SK-N-MC (cell line): ENCODE measurements around the gene SLC39A11.

Experiments
- EZH2 ChIP-seq: fragments of 200-600 bp; sonication (generic); IDR thresholded peaks from one replicate; pipeline ENCODE4 v1.6.1; 2017; ENCODE audit warnings: antibody characterized with exemption
- POLR2AphosphoS5 ChIP-seq: IDR thresholded peaks from 2 replicates; pipeline ENCODE4 v1.6.1; 2012; ENCODE audit warnings: mild to moderate bottlenecking, low read depth, low read length, borderline replicate concordance

DNA sequence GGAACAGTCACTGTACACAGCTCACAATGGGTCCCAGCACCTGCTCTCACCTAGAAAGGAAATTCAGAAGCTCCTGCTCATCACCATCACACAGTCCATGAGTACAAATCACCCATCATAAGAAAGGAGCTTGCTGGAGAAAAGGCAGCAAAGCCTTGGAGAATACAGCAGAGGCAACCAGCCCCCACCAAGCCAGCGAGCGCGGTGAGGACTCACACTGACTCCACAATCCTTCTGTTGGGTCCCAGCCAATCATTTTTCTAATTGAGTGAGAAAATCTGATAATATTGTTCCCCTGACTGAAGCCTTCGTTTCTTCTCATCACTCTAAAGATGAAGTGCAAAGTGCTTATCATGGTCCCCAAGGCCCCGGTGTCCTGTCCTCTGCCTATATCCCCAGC is 298.3 kb downstream of the SLC39A11 start:
- TF ChIP-seq POLR2AphosphoS5 (no peak), EZH2 (no peak)
